HEK293 (cell line): ENCODE results near the gene CCDC170.
"Not testable (repeated sequence)": the region's sequence is repeated elsewhere in the genome, so short reads cannot be mapped to it uniquely, and the experiment has no call there.

Experiments
- CTCF ChIA-PET: fragments of 350-600 bp; formaldehyde crosslinking; extraction: SDS; loops from one replicate; lab custom pipeline; 2021; ENCODE audit warnings: antibody characterized with exemption; lab: Yijun Ruan, JAX
- POLR2A ChIA-PET: fragments of 300-600 bp; formaldehyde crosslinking; extraction: SDS; loops from one replicate; lab custom pipeline; 2020; ENCODE audit warnings: antibody characterized with exemption, inconsistent platforms; lab: Yijun Ruan, JAX
- H3K27ac ChIP-seq: fragments of 200-500 bp; sonication (Bioruptor generic); 2 replicates; pipeline ENCODE4 v1.5.1; 2014; ENCODE audit warnings: low read depth, low read length, control low read depth, inconsistent platforms; ENCODE audit errors: extremely low read depth
- H3K36me3 ChIP-seq, 2 experiments: fragments of 200-500 bp in 1 of 2; sonication (Bioruptor generic) in 1 of 2; 1 replicate in 1 of 2; 2 replicates in 1 of 2; pipeline ENCODE4 v1.5.1; 2014 to 2017; ENCODE audit warnings: inconsistent platforms in 2 of 2, low read length in 2 of 2; ENCODE audit not compliant: control insufficient read depth in 2 of 2, insufficient read depth in 1 of 2
- H3K4me1 ChIP-seq: fragments of 200-500 bp; sonication (Bioruptor generic); 2 replicates; pipeline ENCODE4 v1.5.1; 2014; ENCODE audit warnings: mild to moderate bottlenecking, low read length, inconsistent platforms; ENCODE audit not compliant: control insufficient read depth, insufficient read depth
- H3K4me3 ChIP-seq: 2 replicates; pipeline ENCODE4 v1.5.1; 2011; ENCODE audit warnings: low read depth, mild to moderate bottlenecking, control low read depth, low read length, moderate library complexity
- H3K9me3 ChIP-seq: fragments of 200-500 bp; sonication (Bioruptor generic); 2 replicates; pipeline ENCODE4 v1.5.1; 2014; ENCODE audit warnings: low read depth, low read length, inconsistent platforms; ENCODE audit not compliant: control insufficient read depth, insufficient read depth
- BCL11B ChIP-seq: fragments of 450-650 bp; formaldehyde crosslinking; IDR thresholded peaks from 2 replicates; pipeline ENCODE4 v1.5.1; 2016; ENCODE audit warnings: low read depth, missing biosample characterization, missing genetic modification characterization
- HOXD13 ChIP-seq: sonication (generic); formaldehyde crosslinking; IDR thresholded peaks from 2 replicates; pipeline ENCODE4 v1.8.0; 2022; ENCODE audit warnings: missing genetic modification reagents, borderline replicate concordance
- SALL2 ChIP-seq: fragments of 450-650 bp; formaldehyde crosslinking; IDR thresholded peaks from 2 replicates; pipeline ENCODE4 v1.5.0; 2017; ENCODE audit warnings: missing biosample characterization, mild to moderate bottlenecking, missing genetic modification characterization, borderline replicate concordance
- ZBTB21 ChIP-seq: fragments of 450-650 bp; formaldehyde crosslinking; IDR thresholded peaks from 2 replicates; pipeline ENCODE4 v1.5.1; 2017; ENCODE audit warnings: missing biosample characterization, missing genetic modification characterization
- ZFHX2 ChIP-seq: fragments of 450-650 bp; formaldehyde crosslinking; conservative IDR thresholded peaks from 2 replicates; pipeline ENCODE4 v1.5.1; 2016; ENCODE audit warnings: missing biosample characterization, missing genetic modification characterization
- ZNF10 ChIP-seq: fragments of 450-650 bp; formaldehyde crosslinking; IDR thresholded peaks from 2 replicates; pipeline ENCODE4 v1.5.1; 2017; ENCODE audit warnings: missing biosample characterization, missing genetic modification characterization
- ZNF112 ChIP-seq: fragments of 450-650 bp; formaldehyde crosslinking; IDR thresholded peaks from 2 replicates; pipeline ENCODE4 v1.5.0; 2017; ENCODE audit warnings: missing biosample characterization, missing genetic modification characterization
- ZNF2 ChIP-seq: fragments of 450-650 bp; formaldehyde crosslinking; IDR thresholded peaks from 2 replicates; pipeline ENCODE4 v1.5.1; 2016; ENCODE audit warnings: missing biosample characterization, missing genetic modification characterization
- ZNF335 ChIP-seq: fragments of 450-650 bp; formaldehyde crosslinking; conservative IDR thresholded peaks from 2 replicates; pipeline ENCODE4 v1.5.1; 2016; ENCODE audit warnings: missing biosample characterization, missing genetic modification characterization
- ZNF530 ChIP-seq: fragments of 450-650 bp; formaldehyde crosslinking; IDR thresholded peaks from 2 replicates; pipeline ENCODE4 v1.5.1; 2016; ENCODE audit warnings: low read depth, missing biosample characterization, missing genetic modification characterization
- ZNF558 ChIP-seq: fragments of 450-650 bp; formaldehyde crosslinking; IDR thresholded peaks from 2 replicates; pipeline ENCODE4 v1.5.1; 2016; ENCODE audit warnings: missing biosample characterization, missing genetic modification characterization
- ZNF658 ChIP-seq: fragments of 450-650 bp; formaldehyde crosslinking; IDR thresholded peaks from 2 replicates; pipeline ENCODE4; 2016; ENCODE audit warnings: missing biosample characterization, missing genetic modification characterization
- ZNF76 ChIP-seq: fragments of 450-650 bp; formaldehyde crosslinking; IDR thresholded peaks from 2 replicates; pipeline ENCODE4; 2016; ENCODE audit warnings: low read depth, missing biosample characterization, missing genetic modification characterization, borderline replicate concordance
- ZSCAN16 ChIP-seq: fragments of 450-650 bp; formaldehyde crosslinking; IDR thresholded peaks from 2 replicates; pipeline ENCODE4 v1.5.1; 2016; ENCODE audit warnings: missing biosample characterization, missing genetic modification characterization
- TF ChIP-seq, protein P1 (sequence below): fragments of 450-650 bp; formaldehyde crosslinking; IDR thresholded peaks from 2 replicates; pipeline ENCODE4 v1.5.1; 2016; ENCODE audit warnings: missing biosample characterization, missing genetic modification characterization
- TF ChIP-seq, protein P2 (sequence below): fragments of 450-650 bp; formaldehyde crosslinking; IDR thresholded peaks from 2 replicates; pipeline ENCODE4 v1.5.1; 2017; ENCODE audit warnings: missing biosample characterization, missing genetic modification characterization
- TF ChIP-seq, protein P3 (sequence below): fragments of 450-650 bp; formaldehyde crosslinking; IDR thresholded peaks from 2 replicates; pipeline ENCODE4 v1.5.1; 2016; ENCODE audit warnings: missing biosample characterization, missing genetic modification characterization
- TF ChIP-seq, protein P4 (sequence below): fragments of 450-650 bp; formaldehyde crosslinking; IDR thresholded peaks from 2 replicates; pipeline ENCODE4 v1.5.1; 2017; ENCODE audit warnings: missing biosample characterization, missing genetic modification characterization
- TF ChIP-seq, protein P5 (sequence below): fragments of 450-650 bp; formaldehyde crosslinking; IDR thresholded peaks from 2 replicates; pipeline ENCODE4 v1.5.1; 2016; ENCODE audit warnings: missing biosample characterization, missing genetic modification characterization

Gene CCDC170

DNA sequence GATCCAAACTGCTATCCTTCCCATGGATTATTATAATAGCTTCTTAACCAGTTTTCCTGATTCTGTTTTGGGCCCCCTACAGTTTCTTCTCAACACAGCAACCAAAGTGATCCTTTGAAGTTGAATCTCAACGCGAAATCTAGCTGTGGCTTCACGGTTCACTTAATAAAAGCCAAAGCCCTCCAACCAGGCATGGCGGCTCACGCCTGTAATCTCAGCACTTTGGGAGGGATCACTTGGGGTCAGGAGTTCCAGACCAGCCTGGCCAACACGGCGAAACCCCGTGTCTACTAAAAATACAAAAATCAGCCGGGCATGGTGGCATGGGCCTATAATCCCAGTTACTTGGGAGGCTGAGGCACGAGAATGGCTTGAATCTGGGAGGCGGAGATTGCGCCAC is 45.2 kb upstream of the CCDC170 start:
- Histone ChIP-seq H3K36me3 (peaks cover 0 to 15% of the 10 kb centered on the region in 2 experiments; a peak in 1 of 3 replicates), H3K4me1 (peaks cover 4% of the 10 kb centered on the region; the same call in 1 of the 2 replicates), H3K27ac (no peak overlapping the region), H3K9me3 (no peaks in the 10 kb centered on the region), H3K4me3 (no peak overlapping the region)
- POLR2A ChIA-PET: interaction anchor here (0.6 kb wide), 1 partner anchor 11 kb away, joined by 3 read pairs; no protein-coding TSS in a partner anchor
- TF ChIP-seq, protein P1, sequence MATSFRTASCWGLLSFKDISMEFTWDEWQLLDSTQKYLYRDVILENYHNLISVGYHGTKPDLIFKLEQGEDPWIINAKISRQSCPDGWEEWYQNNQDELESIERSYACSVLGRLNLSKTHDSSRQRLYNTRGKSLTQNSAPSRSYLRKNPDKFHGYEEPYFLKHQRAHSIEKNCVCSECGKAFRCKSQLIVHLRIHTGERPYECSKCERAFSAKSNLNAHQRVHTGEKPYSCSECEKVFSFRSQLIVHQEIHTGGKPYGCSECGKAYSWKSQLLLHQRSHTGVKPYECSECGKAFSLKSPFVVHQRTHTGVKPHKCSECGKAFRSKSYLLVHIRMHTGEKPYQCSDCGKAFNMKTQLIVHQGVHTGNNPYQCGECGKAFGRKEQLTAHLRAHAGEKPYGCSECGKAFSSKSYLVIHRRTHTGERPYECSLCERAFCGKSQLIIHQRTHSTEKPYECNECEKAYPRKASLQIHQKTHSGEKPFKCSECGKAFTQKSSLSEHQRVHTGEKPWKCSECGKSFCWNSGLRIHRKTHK: no peak
- TF ChIP-seq ZBTB21 (tag by site-specific recombination) (no peak), HOXD13 (CRISPR knock-in tag) (no peak), SALL2 (tag by site-specific recombination) (no peak), ZFHX2 (tag by site-specific recombination) (no peak), ZNF10 (no peak)
- CTCF ChIA-PET: interaction anchor here (0.6 to 1.1 kb wide), 3 partner anchors 12 to 43 kb away, joined by 4 read pairs; no protein-coding TSS in a partner anchor

DNA sequence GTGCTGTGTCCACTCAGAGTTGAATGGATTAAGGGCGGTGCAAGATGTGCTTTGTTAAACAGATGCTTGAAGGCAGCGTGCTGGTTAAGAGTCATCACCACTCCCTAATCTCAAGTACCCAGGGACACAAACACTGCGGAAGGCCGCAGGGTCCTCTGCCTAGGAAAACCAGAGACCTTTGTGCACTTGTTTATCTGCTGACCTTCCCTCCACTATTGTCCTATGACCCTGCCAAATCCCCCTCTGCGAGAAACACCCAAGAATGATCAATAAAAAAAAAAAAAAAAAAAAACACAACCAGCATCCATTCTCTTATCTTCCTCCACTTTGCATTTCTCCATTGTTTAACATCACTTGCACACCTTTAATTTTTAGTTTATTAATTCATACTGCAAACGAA is 42.9 kb upstream of the CCDC170 start:
- H3K27ac ChIP-seq: not testable (repeated sequence)

DNA sequence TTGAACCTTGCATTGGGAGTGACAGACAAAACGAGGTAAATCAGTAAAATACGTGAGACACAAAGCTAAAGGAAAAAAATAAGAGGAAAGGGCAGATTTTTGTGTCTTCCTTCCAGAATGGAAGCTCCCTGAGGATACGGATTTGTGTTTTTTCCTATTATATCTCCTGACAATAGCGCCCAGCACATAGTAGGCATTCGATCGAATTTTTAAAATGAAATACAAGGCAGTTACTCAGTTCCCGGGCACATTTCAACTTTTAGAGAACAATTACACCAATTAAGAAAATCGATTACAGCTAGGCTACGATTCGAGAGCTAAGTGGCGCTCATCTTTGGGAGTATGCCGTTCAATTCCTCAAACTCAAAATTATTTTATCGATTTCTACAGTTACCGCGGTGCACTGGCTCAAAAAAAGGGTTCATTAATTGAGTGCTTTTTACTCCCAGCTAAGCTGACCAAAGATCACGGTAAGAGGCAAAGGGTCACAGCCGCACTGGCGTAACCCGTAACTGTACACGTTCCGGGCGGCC is 42.3 kb upstream of the CCDC170 start:
- POLR2A ChIA-PET: interaction anchor here (1.2 to 2.1 kb wide), 7 partner anchors 10 to 61 kb away, joined by 3 to 22 read pairs (median 5); partner anchors contain the start of genes CCDC170 and ZBTB2
- Histone ChIP-seq H3K9me3 (no peaks in the 10 kb centered on the region), H3K4me3 (peak overlapping the region; percentile 97), H3K36me3 (peaks cover 0 to 5% of the 10 kb centered on the region in 2 experiments; a peak in 1 of 3 replicates), H3K27ac (peak overlapping the region; percentile 64), H3K4me1 (peaks cover 4% of the 10 kb centered on the region; the same call in 1 of the 2 replicates)
- CTCF ChIA-PET: interaction anchor here (0.6 to 1.3 kb wide), 5 partner anchors 14 to 1540 kb away, joined by 3 to 5 read pairs (median 3); no protein-coding TSS in a partner anchor
- TF ChIP-seq ZNF530 (tag by site-specific recombination): no peak
- TF ChIP-seq, protein P2, sequence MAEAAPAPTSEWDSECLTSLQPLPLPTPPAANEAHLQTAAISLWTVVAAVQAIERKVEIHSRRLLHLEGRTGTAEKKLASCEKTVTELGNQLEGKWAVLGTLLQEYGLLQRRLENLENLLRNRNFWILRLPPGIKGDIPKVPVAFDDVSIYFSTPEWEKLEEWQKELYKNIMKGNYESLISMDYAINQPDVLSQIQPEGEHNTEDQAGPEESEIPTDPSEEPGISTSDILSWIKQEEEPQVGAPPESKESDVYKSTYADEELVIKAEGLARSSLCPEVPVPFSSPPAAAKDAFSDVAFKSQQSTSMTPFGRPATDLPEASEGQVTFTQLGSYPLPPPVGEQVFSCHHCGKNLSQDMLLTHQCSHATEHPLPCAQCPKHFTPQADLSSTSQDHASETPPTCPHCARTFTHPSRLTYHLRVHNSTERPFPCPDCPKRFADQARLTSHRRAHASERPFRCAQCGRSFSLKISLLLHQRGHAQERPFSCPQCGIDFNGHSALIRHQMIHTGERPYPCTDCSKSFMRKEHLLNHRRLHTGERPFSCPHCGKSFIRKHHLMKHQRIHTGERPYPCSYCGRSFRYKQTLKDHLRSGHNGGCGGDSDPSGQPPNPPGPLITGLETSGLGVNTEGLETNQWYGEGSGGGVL (tag by site-specific recombination): no peak
- no peak for TF ChIP-seq ZNF76
- no peak for TF ChIP-seq ZNF658 (tag by site-specific recombination)
- TF ChIP-seq ZNF335 (tag by site-specific recombination): no peak
- TF ChIP-seq BCL11B (tag by site-specific recombination): no peak
- TF ChIP-seq, protein P3, sequence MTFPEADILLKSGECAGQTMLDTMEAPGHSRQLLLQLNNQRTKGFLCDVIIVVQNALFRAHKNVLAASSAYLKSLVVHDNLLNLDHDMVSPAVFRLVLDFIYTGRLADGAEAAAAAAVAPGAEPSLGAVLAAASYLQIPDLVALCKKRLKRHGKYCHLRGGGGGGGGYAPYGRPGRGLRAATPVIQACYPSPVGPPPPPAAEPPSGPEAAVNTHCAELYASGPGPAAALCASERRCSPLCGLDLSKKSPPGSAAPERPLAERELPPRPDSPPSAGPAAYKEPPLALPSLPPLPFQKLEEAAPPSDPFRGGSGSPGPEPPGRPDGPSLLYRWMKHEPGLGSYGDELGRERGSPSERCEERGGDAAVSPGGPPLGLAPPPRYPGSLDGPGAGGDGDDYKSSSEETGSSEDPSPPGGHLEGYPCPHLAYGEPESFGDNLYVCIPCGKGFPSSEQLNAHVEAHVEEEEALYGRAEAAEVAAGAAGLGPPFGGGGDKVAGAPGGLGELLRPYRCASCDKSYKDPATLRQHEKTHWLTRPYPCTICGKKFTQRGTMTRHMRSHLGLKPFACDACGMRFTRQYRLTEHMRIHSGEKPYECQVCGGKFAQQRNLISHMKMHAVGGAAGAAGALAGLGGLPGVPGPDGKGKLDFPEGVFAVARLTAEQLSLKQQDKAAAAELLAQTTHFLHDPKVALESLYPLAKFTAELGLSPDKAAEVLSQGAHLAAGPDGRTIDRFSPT (tag by site-specific recombination): no peak
- TF ChIP-seq, protein P4, sequence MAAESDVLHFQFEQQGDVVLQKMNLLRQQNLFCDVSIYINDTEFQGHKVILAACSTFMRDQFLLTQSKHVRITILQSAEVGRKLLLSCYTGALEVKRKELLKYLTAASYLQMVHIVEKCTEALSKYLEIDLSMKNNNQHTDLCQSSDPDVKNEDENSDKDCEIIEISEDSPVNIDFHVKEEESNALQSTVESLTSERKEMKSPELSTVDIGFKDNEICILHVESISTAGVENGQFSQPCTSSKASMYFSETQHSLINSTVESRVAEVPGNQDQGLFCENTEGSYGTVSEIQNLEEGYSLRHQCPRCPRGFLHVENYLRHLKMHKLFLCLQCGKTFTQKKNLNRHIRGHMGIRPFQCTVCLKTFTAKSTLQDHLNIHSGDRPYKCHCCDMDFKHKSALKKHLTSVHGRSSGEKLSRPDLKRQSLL (tag by site-specific recombination): no peak
- TF ChIP-seq ZNF558 (tag by site-specific recombination): 0 out of 2 replicates have a peak, but pooled peaks have one; percentile 11
- TF ChIP-seq ZNF2 (tag by site-specific recombination): 0 out of 2 replicates have a peak, but pooled peaks have one; percentile 17
- TF ChIP-seq ZSCAN16 (tag by site-specific recombination): no peak
- TF ChIP-seq ZNF112 (tag by site-specific recombination): no peak

More for the DNA sequence above, 42.9 kb upstream of the CCDC170 start:
- peak overlapping the region; percentile 97 for H3K4me3 ChIP-seq
- CTCF ChIA-PET: interaction anchor here (0.8 to 1.3 kb wide), 3 partner anchors 14 to 126 kb away, joined by 3 to 5 read pairs (median 3); no protein-coding TSS in a partner anchor
- TF ChIP-seq, protein P5, sequence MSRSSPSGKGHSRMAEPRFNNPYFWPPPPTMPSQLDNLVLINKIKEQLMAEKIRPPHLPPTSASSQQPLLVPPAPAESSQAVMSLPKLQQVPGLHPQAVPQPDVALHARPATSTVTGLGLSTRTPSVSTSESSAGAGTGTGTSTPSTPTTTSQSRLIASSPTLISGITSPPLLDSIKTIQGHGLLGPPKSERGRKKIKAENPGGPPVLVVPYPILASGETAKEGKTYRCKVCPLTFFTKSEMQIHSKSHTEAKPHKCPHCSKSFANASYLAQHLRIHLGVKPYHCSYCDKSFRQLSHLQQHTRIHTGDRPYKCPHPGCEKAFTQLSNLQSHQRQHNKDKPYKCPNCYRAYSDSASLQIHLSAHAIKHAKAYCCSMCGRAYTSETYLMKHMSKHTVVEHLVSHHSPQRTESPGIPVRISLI (tag by site-specific recombination): peak; percentile 60; the same call in 1 of the 2 replicates
- TF ChIP-seq, all 188 proteins: peak for 1; not testable (repeated sequence) for 187
- H3K9me3 ChIP-seq, H3K4me1 ChIP-seq, H3K36me3 ChIP-seq: not testable (repeated sequence)
- POLR2A ChIA-PET: interaction anchor here (1.7 to 2.1 kb wide), 4 partner anchors 9 to 61 kb away, joined by 4 to 22 read pairs (median 10); partner anchors contain the start of gene ZBTB2
